ENCODE results near the gene KCNJ6. TPM values are rescaled to one million over a fixed set of nuclear protein-coding genes. Genes with fewer than 3 reads are reported as not detected.

The KCNJ6 gene
- total and polyA plus RNA-seq, 10 of the 15 experiments (the other 5 are each of a cell fraction or from before 2014, with no cell fraction given) = 0.03 to 0.07 (median 0.04) TPM; not detected in 7

- TF ChIP-seq, protein P1, sequence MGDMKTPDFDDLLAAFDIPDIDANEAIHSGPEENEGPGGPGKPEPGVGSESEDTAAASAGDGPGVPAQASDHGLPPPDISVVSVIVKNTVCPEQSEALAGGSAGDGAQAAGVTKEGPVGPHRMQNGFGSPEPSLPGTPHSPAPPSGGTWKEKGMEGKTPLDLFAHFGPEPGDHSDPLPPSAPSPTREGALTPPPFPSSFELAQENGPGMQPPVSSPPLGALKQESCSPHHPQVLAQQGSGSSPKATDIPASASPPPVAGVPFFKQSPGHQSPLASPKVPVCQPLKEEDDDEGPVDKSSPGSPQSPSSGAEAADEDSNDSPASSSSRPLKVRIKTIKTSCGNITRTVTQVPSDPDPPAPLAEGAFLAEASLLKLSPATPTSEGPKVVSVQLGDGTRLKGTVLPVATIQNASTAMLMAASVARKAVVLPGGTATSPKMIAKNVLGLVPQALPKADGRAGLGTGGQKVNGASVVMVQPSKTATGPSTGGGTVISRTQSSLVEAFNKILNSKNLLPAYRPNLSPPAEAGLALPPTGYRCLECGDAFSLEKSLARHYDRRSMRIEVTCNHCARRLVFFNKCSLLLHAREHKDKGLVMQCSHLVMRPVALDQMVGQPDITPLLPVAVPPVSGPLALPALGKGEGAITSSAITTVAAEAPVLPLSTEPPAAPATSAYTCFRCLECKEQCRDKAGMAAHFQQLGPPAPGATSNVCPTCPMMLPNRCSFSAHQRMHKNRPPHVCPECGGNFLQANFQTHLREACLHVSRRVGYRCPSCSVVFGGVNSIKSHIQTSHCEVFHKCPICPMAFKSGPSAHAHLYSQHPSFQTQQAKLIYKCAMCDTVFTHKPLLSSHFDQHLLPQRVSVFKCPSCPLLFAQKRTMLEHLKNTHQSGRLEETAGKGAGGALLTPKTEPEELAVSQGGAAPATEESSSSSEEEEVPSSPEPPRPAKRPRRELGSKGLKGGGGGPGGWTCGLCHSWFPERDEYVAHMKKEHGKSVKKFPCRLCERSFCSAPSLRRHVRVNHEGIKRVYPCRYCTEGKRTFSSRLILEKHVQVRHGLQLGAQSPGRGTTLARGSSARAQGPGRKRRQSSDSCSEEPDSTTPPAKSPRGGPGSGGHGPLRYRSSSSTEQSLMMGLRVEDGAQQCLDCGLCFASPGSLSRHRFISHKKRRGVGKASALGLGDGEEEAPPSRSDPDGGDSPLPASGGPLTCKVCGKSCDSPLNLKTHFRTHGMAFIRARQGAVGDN (IDR thresholded peaks at IDR 0.05) = no peak
- TF ChIP-seq CHD2 (IDR thresholded peaks at IDR 0.05; ENCODE audit: borderline replicate concordance, low read depth, low read length) (no peak), POLR2AphosphoS5 (IDR thresholded peaks at IDR 0.05; ENCODE audit: low read length) (no peak), PBX3 (IDR thresholded peaks at IDR 0.05; ENCODE audit: insufficient replicate concordance, low read depth, low read length) (no peak), RB1 (IDR thresholded peaks at IDR 0.05; ENCODE audit: borderline replicate concordance) (no peak), MEF2B (IDR thresholded peaks at IDR 0.05; ENCODE audit: partially characterized antibody, poor library complexity, severe bottlenecking) (no peak), ZNF274 (IDR thresholded peaks at IDR 0.05; ENCODE audit: insufficient read depth, insufficient read length) (no peak), HDGF (IDR thresholded peaks at IDR 0.05) (no peak), SMAD5 (IDR thresholded peaks at IDR 0.05; ENCODE audit: low read depth) (no peak), SPI1 (IDR thresholded peaks at IDR 0.05; ENCODE audit: borderline replicate concordance, insufficient read depth, low read depth, low read length) (no peak), E4F1 (IDR thresholded peaks at IDR 0.05; ENCODE audit: borderline replicate concordance, partially characterized antibody) (no peak), STAT1 (conservative IDR thresholded peaks at IDR 0.05) (no peak)
- TF ChIP-seq, protein P2, sequence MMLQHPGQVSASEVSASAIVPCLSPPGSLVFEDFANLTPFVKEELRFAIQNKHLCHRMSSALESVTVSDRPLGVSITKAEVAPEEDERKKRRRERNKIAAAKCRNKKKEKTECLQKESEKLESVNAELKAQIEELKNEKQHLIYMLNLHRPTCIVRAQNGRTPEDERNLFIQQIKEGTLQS (IDR thresholded peaks at IDR 0.05; ENCODE audit: borderline replicate concordance, extremely low read depth, low read depth, low read length) = no peak
- TF ChIP-seq, protein P3, sequence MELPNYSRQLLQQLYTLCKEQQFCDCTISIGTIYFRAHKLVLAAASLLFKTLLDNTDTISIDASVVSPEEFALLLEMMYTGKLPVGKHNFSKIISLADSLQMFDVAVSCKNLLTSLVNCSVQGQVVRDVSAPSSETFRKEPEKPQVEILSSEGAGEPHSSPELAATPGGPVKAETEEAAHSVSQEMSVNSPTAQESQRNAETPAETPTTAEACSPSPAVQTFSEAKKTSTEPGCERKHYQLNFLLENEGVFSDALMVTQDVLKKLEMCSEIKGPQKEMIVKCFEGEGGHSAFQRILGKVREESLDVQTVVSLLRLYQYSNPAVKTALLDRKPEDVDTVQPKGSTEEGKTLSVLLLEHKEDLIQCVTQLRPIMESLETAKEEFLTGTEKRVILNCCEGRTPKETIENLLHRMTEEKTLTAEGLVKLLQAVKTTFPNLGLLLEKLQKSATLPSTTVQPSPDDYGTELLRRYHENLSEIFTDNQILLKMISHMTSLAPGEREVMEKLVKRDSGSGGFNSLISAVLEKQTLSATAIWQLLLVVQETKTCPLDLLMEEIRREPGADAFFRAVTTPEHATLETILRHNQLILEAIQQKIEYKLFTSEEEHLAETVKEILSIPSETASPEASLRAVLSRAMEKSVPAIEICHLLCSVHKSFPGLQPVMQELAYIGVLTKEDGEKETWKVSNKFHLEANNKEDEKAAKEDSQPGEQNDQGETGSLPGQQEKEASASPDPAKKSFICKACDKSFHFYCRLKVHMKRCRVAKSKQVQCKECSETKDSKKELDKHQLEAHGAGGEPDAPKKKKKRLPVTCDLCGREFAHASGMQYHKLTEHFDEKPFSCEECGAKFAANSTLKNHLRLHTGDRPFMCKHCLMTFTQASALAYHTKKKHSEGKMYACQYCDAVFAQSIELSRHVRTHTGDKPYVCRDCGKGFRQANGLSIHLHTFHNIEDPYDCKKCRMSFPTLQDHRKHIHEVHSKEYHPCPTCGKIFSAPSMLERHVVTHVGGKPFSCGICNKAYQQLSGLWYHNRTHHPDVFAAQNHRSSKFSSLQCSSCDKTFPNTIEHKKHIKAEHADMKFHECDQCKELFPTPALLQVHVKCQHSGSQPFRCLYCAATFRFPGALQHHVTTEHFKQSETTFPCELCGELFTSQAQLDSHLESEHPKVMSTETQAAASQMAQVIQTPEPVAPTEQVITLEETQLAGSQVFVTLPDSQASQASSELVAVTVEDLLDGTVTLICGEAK (IDR thresholded peaks at IDR 0.05; ENCODE audit: borderline replicate concordance) = no peak
Measured at GRCh38 chr21:37746849-37747248, 169.4 kb downstream of the KCNJ6 start (continued).

Measured in GM12878 (cell line).